HG03135 (cell line): Measurements from ENCODE around the gene UMOD.

Experiments
- ATAC-seq: cut with Tn5 transposase; IDR thresholded peaks from one replicate; pipeline ENCODE4 v1.9.1; 2021; ENCODE audit warnings: mild to moderate bottlenecking, moderate library complexity; ENCODE audit not compliant: unreplicated experiment

Gene UMOD

DNA sequence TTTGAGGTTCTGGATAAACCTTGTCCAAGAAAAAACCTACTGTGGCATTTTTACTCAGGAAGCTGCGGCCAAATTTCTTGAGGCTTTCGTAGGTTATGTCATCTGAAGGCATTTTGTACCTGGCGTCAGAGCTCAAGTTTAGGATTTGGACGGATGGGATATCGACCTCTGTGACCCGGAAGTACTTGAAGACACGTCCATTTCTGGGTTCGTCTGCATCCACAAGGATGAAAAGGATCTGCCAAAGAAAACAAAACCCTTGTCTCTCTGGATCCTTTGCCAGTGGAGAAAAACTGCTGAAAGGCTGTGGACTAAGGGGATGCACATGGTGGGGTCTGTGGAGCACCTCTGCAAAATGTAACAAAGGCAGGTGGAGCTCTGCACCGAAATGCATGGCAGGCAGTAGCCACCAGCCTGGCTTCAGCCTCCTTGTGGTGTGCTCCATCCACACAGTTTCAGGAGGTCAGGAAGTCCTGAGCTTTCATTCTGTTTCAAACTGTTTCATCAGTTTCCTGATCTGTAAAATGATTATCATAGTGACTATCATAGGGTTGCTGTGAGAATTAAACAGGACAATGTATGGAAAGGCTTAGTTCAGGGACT, 17.0 kb upstream of the UMOD start:
- no peak for ATAC-seq

DNA sequence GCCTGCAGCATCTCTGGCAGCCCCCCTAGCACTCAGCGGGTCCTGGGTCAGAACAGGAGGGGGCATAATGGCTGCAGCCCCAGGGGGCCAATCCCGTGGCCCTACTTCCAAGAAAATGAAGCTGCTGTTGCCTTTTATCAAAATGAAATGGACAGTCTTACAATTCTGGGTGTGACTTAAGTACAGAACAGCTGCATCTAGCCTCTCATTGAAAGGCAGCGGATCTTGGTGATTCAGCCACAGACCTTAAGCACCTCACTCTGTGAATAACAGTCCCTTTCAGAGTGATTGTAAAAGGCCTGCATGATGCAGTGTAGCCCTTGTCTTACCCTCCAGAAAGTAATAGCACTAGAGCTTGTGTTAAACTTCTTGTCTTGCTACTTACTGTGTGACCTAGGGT, 11.5 kb upstream of the UMOD start:
- ATAC-seq, result no peak

DNA sequence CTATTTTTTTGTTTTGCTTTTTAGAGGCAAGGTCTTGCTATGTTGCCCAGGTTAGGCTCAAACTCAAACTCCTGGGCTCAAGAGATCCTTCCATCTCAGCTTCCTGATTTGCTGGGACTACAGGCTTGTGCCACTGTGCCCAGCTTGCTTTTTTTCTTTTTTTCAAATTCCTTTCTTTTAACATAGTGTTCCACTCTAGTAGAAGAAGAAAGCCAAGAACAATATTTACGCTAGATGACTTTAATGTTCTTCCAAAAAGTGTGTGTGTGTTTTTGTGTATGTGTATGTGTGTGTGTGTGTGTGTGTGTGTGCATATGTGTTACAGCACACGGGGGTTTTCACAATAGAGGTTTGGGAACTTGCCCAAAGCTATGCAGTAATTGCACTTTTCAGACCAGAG, 10.7 kb upstream of the UMOD start:
- no peak for ATAC-seq

DNA sequence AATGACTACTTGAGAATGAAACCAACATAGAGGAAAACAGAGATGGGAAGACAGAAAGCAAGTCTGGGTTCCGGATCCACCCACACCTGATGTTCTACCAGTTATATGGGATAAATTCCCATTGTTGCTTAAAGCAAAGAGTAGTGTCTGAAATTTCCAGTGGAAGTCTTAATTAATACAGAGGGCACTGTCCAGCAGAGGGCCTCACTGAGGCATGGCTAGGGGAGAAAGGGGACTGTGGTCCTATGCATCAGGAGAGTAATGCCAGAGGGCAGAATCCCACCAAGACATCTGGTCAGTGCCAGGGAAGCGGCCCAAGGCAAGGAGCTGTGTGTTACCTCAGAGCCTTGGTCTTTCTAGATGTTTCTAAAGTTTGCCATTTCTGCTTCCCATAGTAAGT, 7.5 kb upstream of the UMOD start:
- ATAC-seq, result no peak

DNA sequence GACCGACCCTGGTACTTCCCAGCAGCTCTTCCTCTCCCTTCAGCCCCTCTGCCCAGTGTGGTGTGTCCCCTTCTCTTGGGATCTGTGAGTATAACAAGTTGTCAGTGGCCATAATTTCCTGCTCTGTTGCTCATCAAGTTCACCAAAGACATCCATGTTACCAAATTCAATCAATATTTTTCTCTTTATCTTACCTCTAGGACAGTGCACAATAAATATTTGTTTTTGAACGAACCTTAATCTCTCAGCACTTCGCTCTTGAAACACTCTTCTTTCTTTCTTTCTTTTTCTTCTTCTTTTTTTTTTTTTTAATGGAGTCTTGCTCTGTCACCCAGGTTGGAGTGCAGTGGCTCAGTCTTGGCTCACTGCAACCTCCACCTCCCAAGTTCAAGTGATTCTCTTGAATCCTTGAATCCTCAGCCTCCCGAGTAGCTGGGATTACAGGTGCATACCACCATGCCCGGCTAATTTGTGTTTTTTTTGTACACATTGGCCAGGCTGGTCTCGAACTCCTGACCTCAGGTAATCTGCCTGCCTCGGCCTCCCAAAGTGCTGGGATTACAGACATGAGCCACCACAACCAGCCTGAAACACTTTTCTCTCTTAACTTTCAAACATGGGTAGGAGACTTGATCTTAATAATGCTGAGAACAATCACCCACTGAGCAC, 2.7 kb upstream of the UMOD start:
- ATAC-seq, result no peak

DNA sequence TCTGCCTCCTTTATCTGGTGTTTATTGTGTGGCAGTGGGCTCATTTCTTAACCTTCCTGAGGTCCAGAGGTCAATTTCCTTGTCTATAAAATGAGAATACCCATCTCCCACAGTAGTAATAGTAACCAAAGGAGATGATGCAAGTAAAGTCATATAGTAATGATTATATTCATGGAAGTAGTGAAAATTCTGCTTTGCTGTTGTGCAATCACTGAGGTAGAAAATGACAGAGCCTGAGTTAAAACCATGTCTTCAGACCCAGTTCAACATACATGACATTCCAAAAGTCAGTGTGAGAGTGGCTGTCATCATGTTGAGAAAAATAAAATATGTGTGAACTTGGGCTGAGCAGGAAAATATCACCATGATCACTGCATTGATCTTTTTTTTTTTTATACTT, 864 bp upstream of the UMOD start:
- no peak for ATAC-seq

DNA sequence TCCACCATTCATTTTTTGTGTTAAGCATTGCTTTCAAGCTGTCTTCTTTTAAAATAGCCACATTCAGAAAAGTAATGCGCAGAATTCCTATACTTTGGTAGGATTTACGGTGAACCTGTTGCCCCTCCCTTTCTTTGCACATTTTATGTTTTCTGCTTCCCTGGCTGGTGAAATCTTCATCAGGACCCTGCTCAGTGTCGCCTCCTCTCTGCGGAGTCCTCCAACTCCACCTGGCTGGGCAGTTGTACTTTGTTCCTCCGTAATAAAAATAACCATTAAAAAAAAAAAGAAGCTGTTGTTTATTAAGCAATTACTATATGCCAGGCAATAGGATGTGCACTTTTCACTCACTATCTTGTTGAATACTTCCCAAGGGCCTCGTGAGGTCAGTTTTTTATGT, 2.9 kb downstream of the UMOD start:
- ATAC-seq, result no peak

DNA sequence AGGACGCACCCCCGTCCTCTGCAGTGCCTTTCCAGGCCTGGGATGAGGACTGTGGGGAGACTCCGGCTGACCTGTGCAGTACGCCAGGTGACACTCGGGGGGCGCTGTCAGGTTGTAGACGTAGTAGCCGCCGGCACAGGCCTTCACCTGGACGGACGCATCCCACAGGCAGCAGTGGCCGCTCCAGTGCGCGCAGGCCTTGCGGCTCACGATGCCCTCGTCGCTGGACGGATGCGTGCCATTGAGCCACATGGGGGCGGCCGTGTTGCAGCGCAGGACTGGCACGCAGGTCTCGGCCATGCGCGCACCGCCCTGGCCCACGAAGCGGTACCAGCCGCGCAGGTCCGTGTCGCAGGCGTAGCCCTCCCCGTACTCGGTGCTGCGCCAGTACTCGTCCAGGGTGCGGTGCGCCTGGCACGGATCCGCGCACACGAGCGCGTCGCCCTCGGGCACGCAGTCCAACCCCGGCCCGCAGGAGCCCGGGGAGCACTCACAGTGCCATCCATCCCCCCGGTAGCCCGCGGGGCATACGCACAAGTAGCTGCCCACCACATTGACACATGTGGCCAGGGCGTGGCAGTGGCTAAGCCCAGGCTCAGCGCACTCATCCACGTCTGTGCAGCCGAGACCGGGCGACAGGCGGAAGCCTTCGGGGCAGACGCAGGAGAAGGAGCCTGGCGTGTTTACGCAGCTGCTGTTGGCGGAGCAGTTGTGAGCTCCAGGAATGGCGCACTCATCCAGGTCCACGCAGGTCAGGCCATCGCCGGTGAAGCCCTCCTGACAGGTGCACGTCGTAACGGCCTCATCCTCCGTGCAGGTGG, 3.9 kb downstream of the UMOD start:
- ATAC-seq, result no peak

DNA sequence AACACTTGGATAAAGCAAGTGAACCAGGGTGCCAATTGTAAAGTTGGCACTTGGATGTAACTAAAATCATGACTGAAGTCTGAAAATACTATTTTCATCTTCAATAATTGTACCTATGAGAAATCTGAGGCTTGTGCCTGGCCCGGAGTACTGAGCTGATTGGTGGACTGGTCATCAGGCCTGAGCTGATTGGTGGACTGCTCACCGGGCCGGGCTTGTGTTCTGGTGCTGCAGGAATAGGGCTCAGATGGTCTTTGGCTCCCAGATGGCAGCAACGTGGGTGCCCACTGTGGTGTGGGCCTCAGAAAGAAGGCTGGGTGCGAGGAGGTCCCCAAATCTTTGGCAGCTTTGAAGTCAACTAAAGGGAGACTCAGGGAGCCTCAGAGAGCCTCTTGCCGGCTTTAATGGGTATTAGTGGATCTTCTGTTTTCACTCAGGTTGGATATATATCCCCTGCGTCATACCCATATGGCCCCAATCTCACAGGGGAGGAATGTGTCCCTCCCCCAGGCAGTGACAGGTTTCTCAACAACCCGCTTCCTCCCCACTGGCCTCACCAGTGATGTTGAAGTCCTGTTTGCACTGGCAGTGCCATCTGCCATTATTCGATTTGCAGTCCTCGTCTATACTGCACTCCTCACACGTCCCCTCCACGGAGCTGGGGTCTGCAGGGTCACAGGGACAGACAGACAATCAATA, 4.7 kb downstream of the UMOD start:
- ATAC-seq, result no peak

DNA sequence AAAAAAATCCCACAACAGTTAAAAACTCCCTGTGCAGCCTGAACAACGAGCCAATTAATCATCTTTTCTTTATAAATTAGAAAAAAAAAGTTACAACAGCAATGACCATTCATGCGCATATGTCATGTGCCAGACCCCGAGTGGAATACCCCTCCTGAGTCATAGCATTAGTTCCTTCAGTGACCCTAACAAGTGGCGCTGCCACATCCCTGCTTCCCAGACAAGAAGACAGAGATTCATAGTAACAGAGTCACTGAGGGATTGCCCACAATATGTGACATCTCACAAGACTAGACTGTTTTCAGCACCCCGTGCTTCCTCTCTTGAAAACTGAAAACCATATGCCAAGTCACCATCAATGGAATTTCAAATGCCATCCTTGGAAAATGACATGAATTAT, 7.9 kb downstream of the UMOD start:
- ATAC-seq, result no peak

DNA sequence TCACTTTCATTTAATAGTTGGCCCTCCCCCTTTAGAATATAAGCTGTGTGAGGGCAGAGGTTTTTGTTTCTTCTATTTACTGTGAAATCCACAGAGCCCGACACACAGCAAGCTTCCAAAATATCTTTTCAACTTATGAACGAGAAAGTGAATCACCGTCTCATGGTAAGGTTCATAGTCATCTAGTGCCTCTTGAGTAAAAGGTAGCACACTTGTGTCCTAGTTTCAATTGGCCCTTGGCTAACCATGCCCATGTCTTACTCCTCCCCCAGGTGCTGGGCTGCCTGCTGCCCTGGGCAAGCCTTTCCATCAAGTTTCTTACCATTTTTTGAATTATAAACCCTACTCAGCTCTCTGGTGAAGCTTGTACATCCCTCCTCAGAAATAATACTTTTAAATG, 12.8 kb downstream of the UMOD start:
- ATAC-seq, result no peak

DNA sequence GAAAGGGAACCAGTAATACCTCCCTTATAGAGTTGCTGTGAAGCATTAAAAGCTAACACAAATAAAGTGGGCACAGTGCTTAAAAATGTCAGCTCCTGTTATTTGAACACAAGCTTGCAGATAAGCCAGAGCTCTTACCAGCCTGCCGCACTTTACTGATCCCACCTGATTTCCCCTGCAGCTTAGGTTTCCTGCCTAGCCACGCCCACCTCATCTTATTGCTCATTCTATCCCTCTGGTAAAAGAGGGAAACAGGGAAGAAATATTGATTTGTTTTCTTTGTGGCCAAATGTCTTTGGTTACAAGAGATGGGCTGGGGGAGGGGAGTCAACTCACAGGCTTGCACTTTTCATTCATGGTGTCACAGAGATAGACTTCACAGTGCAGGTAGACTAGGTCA, 15.6 kb downstream of the UMOD start:
- no peak for ATAC-seq

DNA sequence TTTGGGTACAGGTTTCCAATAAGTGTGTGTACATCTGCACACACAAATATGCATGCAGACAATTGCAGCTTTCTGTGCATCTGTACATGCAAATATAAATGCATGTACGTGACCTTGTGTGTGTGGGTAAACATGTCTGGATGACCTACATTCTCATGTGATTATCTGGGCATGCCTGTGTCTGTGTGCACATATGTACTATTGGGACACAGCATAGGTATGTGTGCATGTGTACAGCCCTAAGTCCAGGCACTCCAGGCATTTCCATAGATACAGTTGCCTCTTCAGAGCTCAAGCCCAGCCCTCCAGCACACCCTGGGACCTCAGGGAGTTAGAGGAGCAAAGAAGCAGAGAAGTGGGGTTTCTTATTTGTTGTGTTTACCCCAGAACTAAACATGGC, 18.1 kb downstream of the UMOD start:
- ATAC-seq, result no peak

DNA sequence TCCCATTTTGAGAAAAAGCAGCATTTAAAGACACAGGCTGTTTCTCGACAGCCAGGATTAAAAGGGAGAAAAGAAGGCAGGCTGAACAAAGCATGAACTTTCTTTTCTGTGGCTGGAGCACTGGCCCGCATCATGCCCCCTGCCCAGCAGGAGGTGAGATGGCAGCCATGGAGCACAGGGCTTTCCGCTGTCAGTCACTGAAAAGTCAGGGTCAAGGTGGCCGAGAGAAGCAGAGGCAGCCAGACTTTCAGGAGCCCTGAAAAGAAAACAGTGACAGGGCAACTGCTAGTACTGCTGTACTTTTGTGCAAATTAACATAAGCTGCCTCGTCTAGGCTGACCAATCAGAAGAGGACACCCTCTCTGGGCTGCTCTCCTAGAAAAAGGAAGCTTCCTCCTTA, 19.4 kb downstream of the UMOD start:
- no peak for ATAC-seq

DNA sequence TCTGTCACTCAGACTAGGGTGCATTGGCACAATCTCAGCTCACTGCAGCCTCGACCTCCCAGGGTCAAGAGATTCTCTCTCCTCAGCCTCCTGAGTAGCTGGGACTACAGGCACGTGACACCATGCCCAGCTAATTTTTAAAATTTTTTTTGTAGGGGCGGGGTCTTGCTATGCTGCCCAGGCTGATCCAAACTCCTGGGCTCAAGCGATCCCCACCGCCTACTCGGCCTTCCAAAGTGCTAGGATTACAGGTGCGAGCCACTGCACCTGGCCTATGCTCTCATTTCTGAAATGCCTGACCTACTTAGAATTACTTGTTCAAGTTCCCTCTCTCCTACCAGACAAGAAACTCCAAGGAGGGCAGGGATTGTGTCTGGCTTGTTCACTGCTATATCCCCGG, 20.1 kb downstream of the UMOD start:
- ATAC-seq, result no peak

DNA sequence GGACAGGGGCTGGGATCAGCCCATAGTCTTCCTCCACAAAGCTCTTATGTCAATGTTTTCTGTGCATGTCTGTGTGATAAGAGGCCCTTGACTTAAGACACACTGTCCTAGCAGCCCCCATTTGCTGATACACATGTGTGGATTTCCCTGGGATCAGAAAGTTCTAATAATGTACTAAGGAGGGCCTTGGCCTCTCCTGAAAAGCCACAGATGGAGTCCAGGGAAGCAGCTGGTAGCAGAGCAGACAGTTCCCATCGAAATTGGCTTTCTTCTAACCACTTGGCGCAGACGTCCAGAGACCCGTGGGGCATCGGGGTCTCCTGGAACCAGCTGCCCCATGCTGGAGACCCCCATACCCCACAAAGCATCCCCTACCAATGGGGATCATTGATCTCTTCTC, 20.9 kb downstream of the UMOD start:
- no peak for ATAC-seq

DNA sequence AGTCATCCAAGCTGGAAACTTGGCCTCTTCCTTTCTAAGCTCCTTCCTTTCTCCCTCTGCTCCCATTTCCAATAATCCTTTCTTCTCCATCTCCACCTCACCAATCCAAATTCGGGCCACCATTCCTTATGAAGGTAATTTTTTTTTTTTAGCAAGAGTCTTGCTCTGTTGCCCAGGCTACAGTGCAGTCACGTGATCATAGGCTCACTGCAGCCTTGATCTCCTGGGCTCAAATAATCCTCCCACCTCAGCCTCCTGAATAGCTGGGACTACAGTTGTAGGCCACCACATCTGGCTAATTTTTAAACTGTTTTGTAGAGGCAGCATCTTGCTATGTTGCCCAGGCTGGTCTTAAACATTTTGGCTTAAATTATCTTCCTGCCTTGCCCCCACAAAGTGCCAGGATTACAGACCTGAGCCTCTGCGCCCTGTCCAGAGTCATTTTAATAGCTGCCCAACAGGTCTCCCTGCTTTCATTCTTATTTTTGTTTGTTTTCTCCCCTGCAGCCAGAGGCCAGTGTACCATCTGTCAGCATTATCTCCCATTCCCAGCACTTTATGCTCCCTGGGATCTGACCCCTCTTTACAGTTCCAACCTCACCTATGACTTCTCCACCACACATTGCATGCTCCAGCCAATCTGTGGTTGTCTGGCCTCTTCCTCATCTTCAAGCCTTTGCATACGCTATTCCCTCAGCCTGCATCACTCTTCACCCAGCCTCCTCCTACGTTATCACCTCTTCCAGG, 22.9 kb downstream of the UMOD start:
- no peak for ATAC-seq

DNA sequence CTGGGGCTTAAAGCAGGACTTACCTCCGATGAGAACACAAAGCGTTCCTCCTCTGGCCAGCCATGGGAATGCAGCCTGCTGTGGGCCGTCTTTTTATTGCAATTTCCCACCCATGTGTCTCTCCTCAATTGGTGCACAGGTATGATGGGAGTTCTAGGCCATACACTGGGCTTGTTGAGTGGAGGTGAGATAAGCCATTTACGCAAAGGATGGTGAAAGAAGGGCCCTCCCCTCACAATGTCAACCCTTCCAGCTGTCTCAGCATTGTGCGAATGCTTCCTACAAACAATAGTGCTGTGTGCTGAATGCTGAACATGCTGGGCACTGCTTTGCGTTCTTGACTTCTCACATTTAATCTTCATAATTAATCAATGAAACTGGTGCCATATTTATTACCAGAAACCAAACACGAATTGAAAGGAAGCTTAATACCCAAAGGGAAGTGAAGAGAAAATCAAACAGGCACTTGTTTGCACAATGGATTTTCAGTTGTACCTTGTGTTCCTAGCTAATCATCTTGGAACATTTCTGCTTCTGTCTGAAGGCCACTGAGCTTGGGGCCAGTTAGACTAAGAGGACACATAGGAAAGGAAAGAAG, 25.0 kb downstream of the UMOD start, which contains the start of gene GP2:
Gene GP2 (minus strand): TSS at position 70 of the 598 bp plus-strand sequence. CDS start 1,082 bp downstream, outside the sequence.
- ATAC-seq, result no peak

DNA sequence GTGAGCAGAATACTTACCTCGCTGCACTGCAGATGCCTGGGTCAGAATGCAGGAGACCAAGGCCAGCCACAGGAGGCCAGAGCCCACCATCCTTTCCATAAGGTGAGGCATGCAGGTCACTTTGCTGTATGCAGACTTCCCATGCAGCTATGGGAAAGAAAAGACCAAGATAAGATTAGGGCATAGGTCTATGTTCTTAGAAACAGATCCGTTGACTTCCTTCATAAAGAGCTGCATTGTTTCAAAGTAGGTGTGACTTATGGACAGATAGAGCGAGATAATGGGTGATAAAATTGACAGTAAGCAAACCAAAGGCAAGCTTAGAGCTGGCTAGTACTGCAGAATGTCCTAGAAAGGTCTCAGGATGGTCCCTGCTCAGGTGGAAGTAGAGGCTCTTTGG, 26.2 kb downstream of the UMOD start:
- ATAC-seq, result no peak

DNA sequence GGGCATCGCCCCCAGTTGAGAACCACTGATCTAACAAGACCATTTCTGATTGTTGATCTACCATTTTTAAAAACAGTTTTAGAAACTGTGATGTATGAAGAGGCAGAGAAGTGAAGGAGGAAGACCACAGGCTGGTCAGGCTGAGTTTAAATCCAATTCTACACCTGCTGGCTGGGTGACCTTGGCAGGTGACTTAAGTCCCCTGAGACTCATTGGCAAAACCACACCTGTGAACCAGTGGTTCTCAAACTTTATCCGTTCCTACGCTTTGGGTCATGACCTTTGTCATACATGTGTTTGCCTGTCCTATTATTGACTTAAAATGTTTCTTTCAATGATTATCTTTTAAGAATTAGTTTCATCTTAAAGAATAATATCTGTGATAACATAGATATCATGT, 27.5 kb downstream of the UMOD start:
- ATAC-seq, result no peak
